Stomach smooth muscle (tissue), 2 donors: ENCODE results near the gene MIA.
"Not testable (repeated sequence)": the region's sequence is repeated elsewhere in the genome, so short reads cannot be mapped to it uniquely, and the experiment has no call there.

ENCODE experiments used
- H3K27ac ChIP-seq: one replicate; pipeline ENCODE4 v1.7.0; 2013; ENCODE audit warnings: mild to moderate bottlenecking, low read length, inconsistent platforms
- H3K27me3 ChIP-seq, 2 donors: one replicate each; pipeline ENCODE4 v1.7.0; 2013; ENCODE audit warnings: low read length in 2 of 2; ENCODE audit not compliant: insufficient read depth in 2 of 2, control insufficient read depth in 1 of 2
- H3K36me3 ChIP-seq, 2 donors: one replicate each; pipeline ENCODE4 v1.7.0; 2013; ENCODE audit warnings: low read length in 2 of 2; ENCODE audit not compliant: control insufficient read depth in 2 of 2, insufficient read depth in 2 of 2
- H3K4me1 ChIP-seq: one replicate; pipeline ENCODE4 v1.7.0; 2013; ENCODE audit warnings: low read length; ENCODE audit not compliant: control insufficient read depth, insufficient read depth
- H3K4me3 ChIP-seq, 2 donors: one replicate each; pipeline ENCODE4 v1.7.0; 2013; ENCODE audit warnings: low read length in 2 of 2
- H3K9ac ChIP-seq, 2 donors: one replicate each; pipeline ENCODE4 v1.7.0; 2013; ENCODE audit warnings: low read length in 2 of 2, mild to moderate bottlenecking in 1 of 2
- H3K9me3 ChIP-seq, 2 donors: one replicate each; pipeline ENCODE4 v1.7.0; 2013; ENCODE audit warnings: low read length in 2 of 2; ENCODE audit not compliant: control insufficient read depth in 2 of 2
- donor health status: healthy.
- donor health status: Pancreatic carcinoma.

The MIA gene

DNA sequence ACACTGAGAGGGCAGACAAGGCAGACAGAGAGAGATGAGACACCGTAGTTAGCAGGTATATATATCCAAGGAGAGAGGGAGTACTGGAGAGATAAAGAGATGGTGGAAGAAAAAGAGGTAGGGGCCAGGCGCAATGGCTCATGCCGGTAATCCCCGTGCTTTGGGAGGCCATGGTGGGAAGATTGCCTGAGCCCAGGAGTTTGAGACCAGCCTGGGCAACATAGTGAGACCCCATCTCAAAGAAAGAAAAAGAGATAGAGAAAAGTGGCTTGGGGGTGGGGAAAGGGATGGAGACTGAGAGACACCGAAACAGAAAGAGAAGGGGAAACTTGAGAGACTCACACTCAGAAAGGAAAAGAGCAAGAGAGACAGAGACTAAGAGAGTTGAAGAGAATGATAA lies 5.3 kb downstream of the MIA start:
- Histone ChIP-seq H3K4me3 (no peak overlapping the region), H3K9me3 (no peaks in the 10 kb centered on the region), H3K27ac (no peak overlapping the region), H3K4me1 (peaks cover 15% of the 10 kb centered on the region), H3K9ac (no peak overlapping the region), H3K36me3 (peaks cover 0 to 3% of the 10 kb centered on the region in 2 donors), H3K27me3 (no peaks in the 10 kb centered on the region)

DNA sequence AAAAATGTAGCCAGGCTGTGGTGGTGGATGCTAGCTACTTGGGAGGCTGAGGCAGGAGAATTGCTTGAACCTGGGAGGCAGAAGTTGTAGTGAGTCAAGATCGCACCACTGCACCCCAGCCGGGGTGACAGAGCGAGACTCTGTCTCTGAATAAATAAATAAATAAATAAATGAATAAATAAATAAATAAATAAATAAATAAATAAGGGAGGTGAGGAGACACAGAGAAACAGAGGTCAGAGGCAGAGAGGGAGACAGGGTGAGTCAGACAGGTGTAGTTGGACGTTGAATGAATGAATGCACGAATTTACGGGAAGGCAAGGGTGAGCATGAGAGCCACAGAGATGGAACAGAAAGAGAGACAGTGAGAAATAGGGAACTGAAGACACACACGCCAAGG lies 5.8 kb downstream of the MIA start:
- H3K27me3 ChIP-seq, result no peaks in the 10 kb centered on the region
- no peak overlapping the region for H3K4me3 ChIP-seq
- peaks cover 15% of the 10 kb centered on the region for H3K4me1 ChIP-seq
- H3K9me3 ChIP-seq, result no peaks in the 10 kb centered on the region
- H3K27ac ChIP-seq, result no peak overlapping the region
- H3K9ac ChIP-seq, result no peak overlapping the region
- peaks cover 0 to 3% of the 10 kb centered on the region in 2 donors for H3K36me3 ChIP-seq

DNA sequence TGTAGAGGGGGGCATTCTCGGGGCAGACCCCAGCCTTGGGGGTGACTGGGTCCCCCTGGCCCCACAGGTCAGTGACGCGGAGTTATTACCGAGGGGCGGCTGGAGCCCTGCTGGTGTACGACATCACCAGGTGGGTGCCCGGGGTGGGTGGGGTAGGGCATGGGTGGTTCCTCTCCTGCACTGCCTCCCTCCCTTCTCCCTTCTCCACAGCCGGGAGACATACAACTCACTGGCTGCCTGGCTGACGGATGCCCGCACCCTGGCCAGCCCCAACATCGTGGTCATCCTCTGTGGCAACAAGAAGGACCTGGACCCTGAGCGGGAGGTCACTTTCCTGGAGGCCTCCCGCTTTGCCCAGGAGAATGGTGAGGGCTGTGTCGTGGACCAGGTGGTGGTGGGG lies 8.4 kb downstream of the MIA start:
- Histone ChIP-seq H3K9ac (no peak overlapping the region), H3K27me3 (no peaks in the 10 kb centered on the region), H3K4me1 (peaks cover 6% of the 10 kb centered on the region), H3K36me3 (peaks cover 0 to 5% of the 10 kb centered on the region in 2 donors), H3K4me3 (no peak overlapping the region), H3K9me3 (no peaks in the 10 kb centered on the region), H3K27ac (no peak overlapping the region)

DNA sequence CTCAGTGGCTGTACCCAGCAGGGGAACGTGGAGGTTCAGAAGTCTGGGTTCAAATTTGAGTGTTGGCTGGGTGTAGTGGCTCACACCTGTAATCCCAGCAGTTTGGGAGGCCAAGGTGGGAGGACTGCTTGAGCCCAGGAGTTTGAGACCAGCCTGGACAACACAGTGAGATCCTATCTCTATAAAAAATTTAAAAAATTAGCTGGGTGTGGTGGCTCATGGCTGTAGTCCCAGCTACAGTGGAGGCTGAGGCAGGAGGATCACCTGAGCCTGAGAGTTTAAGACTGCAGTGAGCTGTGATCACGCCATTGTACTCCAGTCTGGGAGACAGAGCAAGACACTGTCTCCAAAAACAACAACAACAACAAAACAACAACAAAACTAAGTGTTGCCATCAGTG lies 8.8 kb downstream of the MIA start:
- not testable (repeated sequence) for H3K27ac ChIP-seq, H3K4me3 ChIP-seq, H3K36me3 ChIP-seq, H3K27me3 ChIP-seq, H3K9me3 ChIP-seq, H3K9ac ChIP-seq, H3K4me1 ChIP-seq

DNA sequence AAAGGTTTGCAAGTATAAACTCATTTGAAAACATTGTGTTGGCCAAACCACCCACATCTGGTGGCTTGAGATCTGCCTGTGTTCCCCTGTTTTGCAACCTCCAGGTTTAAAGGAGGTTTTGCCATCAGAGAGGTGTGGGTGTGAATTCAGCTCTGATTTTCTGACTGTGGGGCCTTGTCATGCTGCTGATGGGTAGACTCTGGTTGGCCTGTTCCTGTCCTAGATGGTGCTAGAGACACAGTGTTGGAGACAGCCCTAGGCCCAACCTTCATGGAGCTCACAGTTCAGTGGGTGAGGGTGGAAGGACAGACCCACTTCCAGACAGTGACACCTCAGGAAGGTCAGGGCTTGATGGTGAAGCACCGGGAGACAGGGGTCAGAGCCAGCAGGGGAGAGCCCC lies 10.2 kb downstream of the MIA start:
- no peak overlapping the region for H3K4me3 ChIP-seq
- no peak overlapping the region for H3K9ac ChIP-seq
- no peak overlapping the region for H3K27ac ChIP-seq
- no peaks in the 10 kb centered on the region for H3K9me3 ChIP-seq
- no peaks in the 10 kb centered on the region for H3K27me3 ChIP-seq
- no peaks in the 10 kb centered on the region for H3K4me1 ChIP-seq
- peaks cover 0 to 8% of the 10 kb centered on the region in 2 donors for H3K36me3 ChIP-seq

DNA sequence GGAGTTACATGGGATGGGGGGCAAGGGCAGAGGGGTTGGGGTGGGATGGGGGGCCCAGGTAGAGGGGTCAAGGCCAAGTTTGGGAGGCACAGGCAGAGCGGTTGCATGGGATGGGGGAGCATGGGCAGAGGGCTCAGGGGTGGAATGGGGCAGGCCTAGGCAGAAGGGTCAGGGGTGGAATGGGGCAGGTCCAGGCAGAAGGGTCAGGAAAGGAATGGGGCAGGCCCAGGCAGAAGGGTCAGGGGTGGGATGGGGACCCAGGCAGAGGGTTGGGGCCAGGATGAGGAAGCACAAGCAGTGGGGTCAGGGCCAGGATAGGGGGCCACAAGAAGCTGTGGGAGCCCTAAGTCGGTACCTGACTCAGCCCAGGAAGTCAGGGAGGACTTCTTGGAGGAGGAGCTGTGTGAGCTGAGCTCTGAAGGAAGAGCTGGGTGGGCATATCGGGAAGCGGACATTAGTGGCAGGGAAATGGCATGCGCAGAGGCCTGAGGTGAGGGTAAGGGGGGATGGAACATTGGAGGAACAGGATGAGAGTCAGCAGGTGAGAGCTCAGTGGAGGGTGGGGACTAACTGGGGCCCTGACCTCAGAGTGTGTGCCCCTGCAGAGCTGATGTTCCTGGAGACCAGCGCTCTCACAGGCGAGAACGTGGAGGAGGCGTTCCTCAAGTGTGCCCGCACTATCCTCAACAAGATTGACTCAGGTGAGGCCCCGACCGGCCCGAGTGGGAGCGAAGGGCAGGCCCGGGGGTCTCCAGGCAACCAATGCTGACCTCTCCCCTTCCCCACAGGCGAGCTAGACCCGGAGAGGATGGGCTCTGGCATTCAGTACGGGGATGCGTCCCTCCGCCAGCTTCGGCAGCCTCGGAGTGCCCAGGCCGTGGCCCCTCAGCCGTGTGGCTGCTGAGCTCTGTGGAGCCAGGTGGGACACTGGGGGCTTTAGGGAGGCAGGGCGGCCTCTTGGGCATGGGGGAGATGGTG lies 11.0 kb downstream of the MIA start:
- H3K36me3 ChIP-seq, result peaks cover 0 to 8% of the 10 kb centered on the region in 2 donors
- no peak overlapping the region for H3K4me3 ChIP-seq
- H3K27me3 ChIP-seq, result no peaks in the 10 kb centered on the region
- no peaks in the 10 kb centered on the region for H3K4me1 ChIP-seq
- no peaks in the 10 kb centered on the region for H3K9me3 ChIP-seq
- H3K27ac ChIP-seq, result no peak overlapping the region
- H3K9ac ChIP-seq, result no peak overlapping the region

DNA sequence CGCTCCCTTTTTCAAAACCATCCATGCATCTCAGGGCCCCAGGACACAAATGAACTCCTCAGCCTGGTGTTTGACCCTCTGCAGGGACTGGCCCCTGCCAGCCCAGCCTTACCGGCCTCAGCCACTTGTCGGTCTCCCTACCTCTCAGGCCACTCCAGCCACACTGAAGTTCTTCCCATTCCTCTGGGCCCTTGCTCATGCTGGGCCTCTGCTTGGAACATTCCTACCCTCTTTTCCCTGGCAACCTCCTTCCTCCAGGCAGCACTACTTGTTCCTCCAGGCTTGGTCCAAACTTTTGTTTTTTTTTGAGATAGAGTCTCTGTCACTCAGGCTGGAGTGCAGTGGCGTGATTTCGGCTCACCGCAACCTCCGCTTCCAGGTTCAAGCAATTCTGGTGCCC lies 16.0 kb downstream of the MIA start:
- no peaks in the 10 kb centered on the region for H3K9me3 ChIP-seq
- H3K27me3 ChIP-seq, result no peaks in the 10 kb centered on the region
- H3K36me3 ChIP-seq, result peaks cover 3 to 8% of the 10 kb centered on the region in 2 donors
- H3K27ac ChIP-seq, result no peak overlapping the region
- no peak overlapping the region for H3K9ac ChIP-seq
- H3K4me3 ChIP-seq, result no peak overlapping the region
- H3K4me1 ChIP-seq, result no peaks in the 10 kb centered on the region

DNA sequence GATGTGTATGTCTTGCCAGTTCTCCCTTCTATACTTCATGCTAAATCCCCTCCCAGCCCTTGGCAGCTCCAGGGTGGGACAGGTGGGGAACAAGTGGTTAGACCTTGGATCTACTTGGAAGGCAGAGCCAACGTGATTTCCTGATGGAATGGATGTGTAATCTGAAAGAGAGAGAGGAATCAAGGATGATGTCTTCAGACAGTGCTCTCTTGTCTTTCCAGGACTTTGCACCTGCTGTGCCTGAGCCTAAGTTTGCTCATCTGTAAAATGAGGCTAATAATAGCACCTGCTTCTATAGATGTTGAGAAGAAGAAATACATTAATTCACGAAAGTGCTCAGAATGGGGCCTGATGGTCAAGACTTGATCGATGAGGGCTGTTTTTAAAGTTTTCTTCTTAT lies 16.7 kb downstream of the MIA start:
- Histone ChIP-seq H3K27me3 (no peaks in the 10 kb centered on the region), H3K9me3 (no peaks in the 10 kb centered on the region), H3K9ac (no peak overlapping the region), H3K4me1 (no peaks in the 10 kb centered on the region), H3K4me3 (no peak overlapping the region), H3K27ac (no peak overlapping the region), H3K36me3 (peaks cover 3 to 8% of the 10 kb centered on the region in 2 donors)

DNA sequence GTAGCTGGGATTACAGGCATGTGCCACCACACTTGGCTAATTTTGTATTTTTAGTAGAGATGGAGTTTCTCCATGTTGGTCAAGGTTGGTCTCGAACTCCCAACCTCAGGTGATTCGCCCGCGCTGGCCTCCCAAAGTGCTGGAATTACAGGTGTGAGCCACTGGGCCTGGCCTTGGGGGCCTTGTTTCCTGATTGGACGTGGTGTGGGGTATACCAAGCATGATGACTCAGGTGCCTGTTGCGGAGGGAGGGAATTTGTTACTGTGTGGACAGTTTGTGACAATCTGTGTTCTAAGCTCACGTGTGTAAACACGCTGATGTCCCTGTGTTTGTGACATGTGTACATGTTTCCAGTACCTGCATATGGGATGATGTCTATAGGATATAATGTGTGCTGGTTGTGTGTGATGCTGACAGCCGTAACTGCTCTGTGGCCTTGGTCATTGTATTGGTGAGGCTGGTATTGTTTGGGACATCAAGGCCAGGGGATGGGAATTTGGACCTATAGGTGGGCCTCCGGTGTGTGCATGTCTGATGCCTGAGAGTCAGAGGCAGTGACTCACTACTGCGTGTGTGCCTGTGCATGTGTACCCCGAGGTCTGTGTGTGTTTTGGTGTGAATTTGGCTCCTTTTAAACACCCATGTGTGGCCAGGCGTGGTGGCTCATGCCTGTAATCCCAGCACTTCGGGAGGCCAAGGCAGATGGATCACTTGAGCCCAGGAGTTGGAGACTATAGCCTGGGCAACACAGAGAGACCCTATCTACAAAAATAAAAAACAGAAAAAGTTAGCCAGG lies 22.0 kb downstream of the MIA start:
- peak overlapping the region; percentile 92 for H3K27ac ChIP-seq
- H3K27me3 ChIP-seq, result no peaks in the 10 kb centered on the region
- peaks cover under 1 to 13% of the 10 kb centered on the region in 2 donors for H3K36me3 ChIP-seq
- peaks cover 35% of the 10 kb centered on the region for H3K4me1 ChIP-seq
- H3K9me3 ChIP-seq, result no peaks in the 10 kb centered on the region
- H3K4me3 ChIP-seq, result peak overlapping the region in 1 of 2 donors; percentile 85
- H3K9ac ChIP-seq, result no peak overlapping the region

DNA sequence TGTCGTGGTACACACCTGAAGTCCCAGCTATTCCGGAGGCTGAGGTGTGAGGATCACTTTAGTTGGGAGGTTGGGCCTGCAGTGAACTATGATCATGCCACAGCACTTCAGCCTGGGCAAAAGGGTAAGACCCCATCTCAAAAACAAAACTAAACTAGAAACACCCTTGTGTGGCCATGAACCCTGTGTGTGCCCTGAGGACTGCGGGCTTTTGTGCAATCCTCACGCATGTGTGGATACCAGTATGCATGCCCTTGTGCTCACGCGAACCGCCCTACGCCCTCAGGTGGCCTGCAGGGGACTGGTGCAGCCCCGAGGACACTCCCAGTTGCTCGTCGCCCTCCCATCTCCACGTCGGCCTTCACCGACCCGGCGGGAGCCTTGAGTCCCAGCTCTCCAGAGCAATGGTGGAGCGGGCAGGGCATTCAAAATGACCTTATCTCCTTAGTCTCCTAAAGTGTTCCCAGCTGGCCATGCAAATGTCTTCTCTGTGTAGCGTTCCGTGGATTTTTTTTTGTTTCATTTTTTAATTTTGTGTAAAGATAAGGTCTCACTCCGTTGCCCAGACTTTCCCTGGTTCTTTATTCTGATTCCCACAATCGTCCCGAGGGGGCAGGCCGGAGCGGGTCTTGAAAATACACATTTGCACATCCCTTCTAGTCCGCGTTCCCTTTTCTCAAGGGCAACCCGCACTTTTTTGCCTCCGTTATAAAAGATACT lies 22.8 kb downstream of the MIA start:
- H3K4me1 ChIP-seq, result peaks cover 42% of the 10 kb centered on the region
- peak overlapping the region; percentile 92 for H3K27ac ChIP-seq
- peak overlapping the region; percentile 65 to 87 for H3K9ac ChIP-seq

More for the DNA sequence above, 22.8 kb downstream of the MIA start:
- peaks cover 0 to 10% of the 10 kb centered on the region in 2 donors for H3K36me3 ChIP-seq
- no peaks in the 10 kb centered on the region for H3K9me3 ChIP-seq
- H3K4me3 ChIP-seq, result peak overlapping the region; percentile 68 to 85
- no peaks in the 10 kb centered on the region for H3K27me3 ChIP-seq
